GM23338 (cell line): ENCODE results near the gene GPANK1. TPM values are rescaled to one million over a fixed set of nuclear protein-coding genes. Genes with fewer than 3 reads are reported as not detected.

Experiments
- ATAC-seq: fragments of 200-7000 bp; cut with Tn5 transposase; 3 replicates; pipeline ENCODE4 v1.9.1; 2020
- DNase-seq: peaks from one replicate; pipeline ENCODE4 v3.0.0-alpha.2; 2015; ENCODE audit warnings: low spot score
- H2AFZ ChIP-seq: fragments of 200-600 bp; sonication (generic); 2 replicates; pipeline ENCODE4 v1.8.0; 2016; ENCODE audit warnings: antibody characterized with exemption, mild to moderate bottlenecking, moderate library complexity
- H3F3A ChIP-seq: fragments of 200-600 bp; sonication (generic); replicated peaks from 2 replicates; pipeline ENCODE4 v1.8.0; 2017; ENCODE audit warnings: antibody characterized with exemption, mixed run types, low read depth
- H3K27ac ChIP-seq: fragments of 200-600 bp; sonication (generic); 2 replicates; pipeline ENCODE4 v1.6.1; 2016; ENCODE audit warnings: low read depth
- H3K27me3 ChIP-seq: fragments of 200-600 bp; sonication (generic); 2 replicates; pipeline ENCODE4 v1.8.0; 2016; ENCODE audit warnings: mild to moderate bottlenecking, mixed run types, moderate library complexity; ENCODE audit not compliant: insufficient read depth
- H3K36me3 ChIP-seq: fragments of 200-600 bp; sonication (generic); 2 replicates; pipeline ENCODE4 v1.8.0; 2016; ENCODE audit warnings: mild to moderate bottlenecking; ENCODE audit not compliant: insufficient read depth
- H3K4me1 ChIP-seq: fragments of 200-600 bp; sonication (generic); 2 replicates; pipeline ENCODE4 v1.8.0; 2016; ENCODE audit warnings: mild to moderate bottlenecking, moderate library complexity; ENCODE audit not compliant: insufficient read depth
- H3K4me2 ChIP-seq: fragments of 200-600 bp; sonication (generic); 2 replicates; pipeline ENCODE4 v1.7.1; 2017; ENCODE audit warnings: mixed run types
- H3K4me3 ChIP-seq: fragments of 200-600 bp; sonication (generic); 2 replicates; pipeline ENCODE4 v1.6.1; 2016; ENCODE audit warnings: mixed run types
- H3K79me2 ChIP-seq: fragments of 200-600 bp; sonication (generic); replicated peaks from 2 replicates; pipeline ENCODE4 v1.8.0; 2017; ENCODE audit warnings: mild to moderate bottlenecking; ENCODE audit not compliant: insufficient read depth
- H3K9me2 ChIP-seq: fragments of 200-600 bp; sonication (generic); 2 replicates; pipeline ENCODE4 v1.8.0; 2017; ENCODE audit not compliant: insufficient read depth
- H4K20me1 ChIP-seq: fragments of 200-600 bp; sonication (generic); replicated peaks from 2 replicates; pipeline ENCODE4 v1.8.0; 2017; ENCODE audit warnings: mild to moderate bottlenecking; ENCODE audit not compliant: insufficient read depth
- H3K27ac Mint-ChIP-seq: 2 replicates; pipeline ENCODE4 v1.8.0; 2020; ENCODE audit warnings: inconsistent platforms, mild to moderate bottlenecking, moderate library complexity, mixed read lengths
- H3K27me3 Mint-ChIP-seq: 3 replicates; pipeline ENCODE4 v1.8.0; 2022; ENCODE audit warnings: low read depth, mild to moderate bottlenecking, moderate library complexity, mixed read lengths, inconsistent platforms; ENCODE audit not compliant: insufficient read depth, poor library complexity
- H3K36me3 Mint-ChIP-seq: 3 replicates; pipeline ENCODE4 v1.8.0; 2021; ENCODE audit warnings: low read depth, mild to moderate bottlenecking, inconsistent platforms, moderate library complexity, mixed read lengths
- H3K4me1 Mint-ChIP-seq: 3 replicates; pipeline ENCODE4 v1.8.0; 2020; ENCODE audit warnings: mild to moderate bottlenecking, inconsistent platforms, mixed read lengths
- H3K4me3 Mint-ChIP-seq: 3 replicates; pipeline ENCODE4 v1.8.0; 2021; ENCODE audit warnings: moderate library complexity, mild to moderate bottlenecking, inconsistent platforms, mixed read lengths
- H3K9me3 Mint-ChIP-seq: 3 replicates; pipeline ENCODE4 v1.8.0; 2020; ENCODE audit warnings: moderate library complexity, mild to moderate bottlenecking, inconsistent platforms, mixed read lengths
- CREB1 ChIP-seq: fragments of 250-450 bp; sonication (Bioruptor Pico); IDR thresholded peaks from 2 replicates; pipeline ENCODE4 v1.5.0; 2020; ENCODE audit warnings: low read depth, mild to moderate bottlenecking, moderate library complexity
- EZH2phosphoT487 ChIP-seq: fragments of 200-600 bp; sonication (generic); IDR thresholded peaks from one replicate; pipeline ENCODE4 v1.8.1; 2018; ENCODE audit warnings: antibody characterized with exemption; ENCODE audit not compliant: unreplicated experiment
- ZNF331 ChIP-seq: fragments of 250-450 bp; sonication (Bioruptor Pico); IDR thresholded peaks from 2 replicates; pipeline ENCODE4 v1.5.0; 2020; ENCODE audit warnings: low read depth, mild to moderate bottlenecking, moderate library complexity
- polyA plus RNA-seq: library from polyadenylated mRNA; unstranded; fragments of >200 nt; fragmentation: Nextera tagmentation; extraction: Ambion mirVana; gene quantifications from 2 replicates; pipeline ENCODE4 v1.2.1, GENCODE V29; 2016
- total RNA-seq: library from RNA; depleted of rRNA; stranded (reverse); fragments of >200 nt; shearing (Covaris generic); gene quantifications from 2 replicates; pipeline ENCODE4 v1.2.3, GENCODE V29; 2014
- TF ChIP-seq, protein P1 (sequence below), 2 experiments: fragments of 200-600 bp in 1 of 2; sonication (generic) in 1 of 2; conservative IDR thresholded peaks; 2 replicates each; pipeline versions ENCODE4 v1.5.1 to v1.6.1; 2016 to 2017; ENCODE audit warnings: antibody characterized with exemption in 2 of 2, low read depth in 2 of 2, mild to moderate bottlenecking in 2 of 2, moderate library complexity in 1 of 2
- TF ChIP-seq, protein P2 (sequence below): IDR thresholded peaks from 2 replicates; pipeline ENCODE4 v1.6.1; 2016; ENCODE audit warnings: antibody characterized with exemption
- TF ChIP-seq, protein P3 (sequence below): IDR thresholded peaks from one replicate; pipeline ENCODE4 v1.6.1; 2018; ENCODE audit warnings: antibody characterized with exemption; ENCODE audit not compliant: unreplicated experiment

The GPANK1 gene
- total and polyA plus RNA-seq, 2 experiments from 2014 or later, result 27.1 to 49.2 TPM

DNA sequence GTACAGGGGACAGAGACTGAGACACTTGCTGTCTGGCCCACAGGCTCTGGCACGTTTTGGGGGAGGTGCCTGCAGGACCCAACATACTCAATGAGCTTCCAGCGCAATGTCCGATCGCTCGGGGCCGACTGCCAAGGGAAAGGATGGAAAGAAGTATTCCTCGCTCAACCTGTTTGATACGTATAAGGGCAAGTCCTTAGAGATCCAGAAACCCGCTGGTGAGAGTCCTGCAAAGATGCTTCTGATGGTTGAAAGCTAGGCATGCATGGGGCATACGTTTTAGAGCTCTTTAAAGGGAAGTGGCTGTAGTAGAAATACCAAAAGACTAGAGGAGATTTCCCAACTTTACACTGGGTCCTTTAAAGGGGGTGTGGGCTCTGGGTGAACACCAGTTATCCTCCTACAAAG is 42.1 kb downstream of the GPANK1 start (continued):
- TF ChIP-seq, protein P1, sequence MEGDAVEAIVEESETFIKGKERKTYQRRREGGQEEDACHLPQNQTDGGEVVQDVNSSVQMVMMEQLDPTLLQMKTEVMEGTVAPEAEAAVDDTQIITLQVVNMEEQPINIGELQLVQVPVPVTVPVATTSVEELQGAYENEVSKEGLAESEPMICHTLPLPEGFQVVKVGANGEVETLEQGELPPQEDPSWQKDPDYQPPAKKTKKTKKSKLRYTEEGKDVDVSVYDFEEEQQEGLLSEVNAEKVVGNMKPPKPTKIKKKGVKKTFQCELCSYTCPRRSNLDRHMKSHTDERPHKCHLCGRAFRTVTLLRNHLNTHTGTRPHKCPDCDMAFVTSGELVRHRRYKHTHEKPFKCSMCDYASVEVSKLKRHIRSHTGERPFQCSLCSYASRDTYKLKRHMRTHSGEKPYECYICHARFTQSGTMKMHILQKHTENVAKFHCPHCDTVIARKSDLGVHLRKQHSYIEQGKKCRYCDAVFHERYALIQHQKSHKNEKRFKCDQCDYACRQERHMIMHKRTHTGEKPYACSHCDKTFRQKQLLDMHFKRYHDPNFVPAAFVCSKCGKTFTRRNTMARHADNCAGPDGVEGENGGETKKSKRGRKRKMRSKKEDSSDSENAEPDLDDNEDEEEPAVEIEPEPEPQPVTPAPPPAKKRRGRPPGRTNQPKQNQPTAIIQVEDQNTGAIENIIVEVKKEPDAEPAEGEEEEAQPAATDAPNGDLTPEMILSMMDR (conservative IDR thresholded peaks at IDR 0.05; ENCODE audit: low read depth in 2 of 2), result no peak

DNA sequence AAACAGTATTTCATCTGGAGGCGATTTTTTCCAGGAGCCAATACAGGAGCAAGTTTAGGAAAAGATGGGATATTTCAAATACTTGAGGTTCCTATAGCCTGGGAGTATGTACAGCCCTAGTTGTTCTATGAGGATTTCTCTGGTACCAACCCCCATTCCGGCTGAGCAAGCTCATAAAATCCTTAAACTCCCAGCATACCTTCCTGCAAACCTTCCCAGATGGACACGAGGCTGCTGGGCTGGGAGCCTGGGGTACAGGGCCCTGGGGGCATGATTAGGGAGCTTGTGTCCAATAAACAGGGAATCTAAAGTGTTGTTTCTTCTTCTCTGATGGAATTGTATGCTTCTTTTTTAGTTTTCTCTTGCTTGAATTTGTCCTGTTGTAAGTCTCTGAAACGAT is 42.8 kb downstream of the GPANK1 start:
- Histone ChIP-seq H2AFZ (no peak overlapping the region), H3K36me3 (peaks cover 45% of the 10 kb centered on the region), H3K4me3 (peak overlapping the region; percentile 100), H3K27ac (peak overlapping the region; percentile 100; the same call in 1 of the 2 replicates), H3K27me3 (no peaks in the 10 kb centered on the region), H3K4me2 (peak overlapping the region; percentile 99), H3F3A (peaks cover 36% of the 10 kb centered on the region), H3K9me2 (no peaks in the 10 kb centered on the region), H4K20me1 (peaks cover 36% of the 10 kb centered on the region), H3K79me2 (peaks cover 54% of the 10 kb centered on the region), H3K4me1 (peaks cover 15% of the 10 kb centered on the region)
- TF ChIP-seq, protein P2, sequence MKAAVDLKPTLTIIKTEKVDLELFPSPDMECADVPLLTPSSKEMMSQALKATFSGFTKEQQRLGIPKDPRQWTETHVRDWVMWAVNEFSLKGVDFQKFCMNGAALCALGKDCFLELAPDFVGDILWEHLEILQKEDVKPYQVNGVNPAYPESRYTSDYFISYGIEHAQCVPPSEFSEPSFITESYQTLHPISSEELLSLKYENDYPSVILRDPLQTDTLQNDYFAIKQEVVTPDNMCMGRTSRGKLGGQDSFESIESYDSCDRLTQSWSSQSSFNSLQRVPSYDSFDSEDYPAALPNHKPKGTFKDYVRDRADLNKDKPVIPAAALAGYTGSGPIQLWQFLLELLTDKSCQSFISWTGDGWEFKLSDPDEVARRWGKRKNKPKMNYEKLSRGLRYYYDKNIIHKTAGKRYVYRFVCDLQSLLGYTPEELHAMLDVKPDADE, result no peak
- DNase-seq, result no peak
- Mint-ChIP-seq H3K4me3 (peak overlapping the region; percentile 94), H3K27me3 (peaks cover 26% of the 10 kb centered on the region), H3K4me1 (peaks cover 9% of the 10 kb centered on the region), H3K9me3 (peaks cover 6% of the 10 kb centered on the region), H3K36me3 (peaks cover 68% of the 10 kb centered on the region), H3K27ac (peak overlapping the region; percentile 99)
- no peak for ATAC-seq

DNA sequence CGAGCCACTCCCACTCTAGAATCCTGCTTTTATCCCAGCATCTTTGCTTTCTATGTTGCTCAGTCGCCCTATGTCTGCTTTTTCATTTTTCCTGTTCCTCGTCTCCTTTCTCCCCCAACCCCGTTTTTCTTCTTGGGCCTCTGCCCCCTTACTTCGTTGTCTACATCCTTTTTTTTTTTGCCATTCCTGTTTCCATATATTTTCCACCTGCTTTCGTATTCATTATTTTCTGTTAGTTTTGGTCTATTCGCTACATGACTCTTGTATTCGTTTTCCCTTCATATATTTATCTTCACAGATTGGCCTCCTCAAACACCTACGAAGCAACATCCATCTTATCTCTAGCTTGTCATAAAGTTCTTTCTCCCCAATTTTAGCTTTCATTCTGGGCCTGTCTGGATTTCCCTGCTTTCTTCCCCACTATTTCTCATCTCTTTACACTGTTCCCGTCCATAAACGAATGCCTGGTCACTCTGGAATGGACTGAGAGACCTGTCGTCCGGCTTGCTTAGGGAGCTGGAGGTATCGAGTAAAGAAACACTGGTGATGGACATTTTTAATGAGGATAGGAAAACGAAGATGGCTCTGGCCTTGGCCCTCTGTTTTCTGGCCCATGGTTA is 43.4 kb downstream of the GPANK1 start:
- no peak for DNase-seq
- H3K27ac Mint-ChIP-seq, result peak overlapping the region; percentile 99
- H3K9me2 ChIP-seq, result no peaks in the 10 kb centered on the region
- H3K36me3 ChIP-seq, result peaks cover 39% of the 10 kb centered on the region
- no peak overlapping the region for H2AFZ ChIP-seq
- peaks cover 63% of the 10 kb centered on the region for H3K36me3 Mint-ChIP-seq
- H3K4me2 ChIP-seq, result peak overlapping the region; percentile 99
- H4K20me1 ChIP-seq, result peaks cover 35% of the 10 kb centered on the region
- peaks cover 6% of the 10 kb centered on the region for H3K9me3 Mint-ChIP-seq
- peaks cover 51% of the 10 kb centered on the region for H3K79me2 ChIP-seq
- H3K4me1 ChIP-seq, result peaks cover 19% of the 10 kb centered on the region
- H3K27me3 Mint-ChIP-seq, result peaks cover 24% of the 10 kb centered on the region
- no peak for ATAC-seq
- H3K4me1 Mint-ChIP-seq, result peaks cover 12% of the 10 kb centered on the region
- H3K27me3 ChIP-seq, result no peaks in the 10 kb centered on the region
- peak overlapping the region; percentile 94 for H3K4me3 Mint-ChIP-seq
- H3K4me3 ChIP-seq, result peak overlapping the region; percentile 100
- peaks cover 32% of the 10 kb centered on the region for H3F3A ChIP-seq
- peak overlapping the region; percentile 100 for H3K27ac ChIP-seq
- TF ChIP-seq EZH2phosphoT487 (no peak), ZNF331 (no peak), CREB1 (CRISPR knock-in tag) (no peak)
- TF ChIP-seq, protein P3, sequence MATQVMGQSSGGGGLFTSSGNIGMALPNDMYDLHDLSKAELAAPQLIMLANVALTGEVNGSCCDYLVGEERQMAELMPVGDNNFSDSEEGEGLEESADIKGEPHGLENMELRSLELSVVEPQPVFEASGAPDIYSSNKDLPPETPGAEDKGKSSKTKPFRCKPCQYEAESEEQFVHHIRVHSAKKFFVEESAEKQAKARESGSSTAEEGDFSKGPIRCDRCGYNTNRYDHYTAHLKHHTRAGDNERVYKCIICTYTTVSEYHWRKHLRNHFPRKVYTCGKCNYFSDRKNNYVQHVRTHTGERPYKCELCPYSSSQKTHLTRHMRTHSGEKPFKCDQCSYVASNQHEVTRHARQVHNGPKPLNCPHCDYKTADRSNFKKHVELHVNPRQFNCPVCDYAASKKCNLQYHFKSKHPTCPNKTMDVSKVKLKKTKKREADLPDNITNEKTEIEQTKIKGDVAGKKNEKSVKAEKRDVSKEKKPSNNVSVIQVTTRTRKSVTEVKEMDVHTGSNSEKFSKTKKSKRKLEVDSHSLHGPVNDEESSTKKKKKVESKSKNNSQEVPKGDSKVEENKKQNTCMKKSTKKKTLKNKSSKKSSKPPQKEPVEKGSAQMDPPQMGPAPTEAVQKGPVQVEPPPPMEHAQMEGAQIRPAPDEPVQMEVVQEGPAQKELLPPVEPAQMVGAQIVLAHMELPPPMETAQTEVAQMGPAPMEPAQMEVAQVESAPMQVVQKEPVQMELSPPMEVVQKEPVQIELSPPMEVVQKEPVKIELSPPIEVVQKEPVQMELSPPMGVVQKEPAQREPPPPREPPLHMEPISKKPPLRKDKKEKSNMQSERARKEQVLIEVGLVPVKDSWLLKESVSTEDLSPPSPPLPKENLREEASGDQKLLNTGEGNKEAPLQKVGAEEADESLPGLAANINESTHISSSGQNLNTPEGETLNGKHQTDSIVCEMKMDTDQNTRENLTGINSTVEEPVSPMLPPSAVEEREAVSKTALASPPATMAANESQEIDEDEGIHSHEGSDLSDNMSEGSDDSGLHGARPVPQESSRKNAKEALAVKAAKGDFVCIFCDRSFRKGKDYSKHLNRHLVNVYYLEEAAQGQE, result no peak
